Stimulated activated effector memory CD8-positive, alpha-beta T cell treated with anti-CD3 and anti-CD28 coated beads, Interleukin-12 subunit alpha, Interleukin-12 subunit beta, amount 100 ng/mL, for 72 hours (primary cell): Measurements from ENCODE around the gene EIF4A2.

Source experiments
- ATAC-seq: fragments of 150-1000 bp; cut with Tn5 transposase; 2 replicates; pipeline ENCODE4 v1.10.0; 2021
- DNase-seq, 2 donors: peaks; one replicate each; pipeline ENCODE4 v3.0.0; 2021 to 2022; ENCODE audit warnings: low spot score in 2 of 2
- H3K27ac Mint-ChIP-seq: one replicate; pipeline ENCODE4 v1.8.0; 2022; ENCODE audit warnings: mild to moderate bottlenecking, mixed read lengths
- H3K36me3 Mint-ChIP-seq: one replicate; pipeline ENCODE4 v1.8.0; 2022; ENCODE audit warnings: mild to moderate bottlenecking, mixed read lengths
- H3K4me1 Mint-ChIP-seq: one replicate; pipeline ENCODE4 v1.8.0; 2022; ENCODE audit warnings: mixed read lengths
- H3K4me3 Mint-ChIP-seq: one replicate; pipeline ENCODE4 v1.8.0; 2022; ENCODE audit warnings: mild to moderate bottlenecking, mixed read lengths
- H3K9me3 Mint-ChIP-seq: one replicate; pipeline ENCODE4 v1.8.0; 2022; ENCODE audit warnings: mixed read lengths

The EIF4A2 gene

DNA sequence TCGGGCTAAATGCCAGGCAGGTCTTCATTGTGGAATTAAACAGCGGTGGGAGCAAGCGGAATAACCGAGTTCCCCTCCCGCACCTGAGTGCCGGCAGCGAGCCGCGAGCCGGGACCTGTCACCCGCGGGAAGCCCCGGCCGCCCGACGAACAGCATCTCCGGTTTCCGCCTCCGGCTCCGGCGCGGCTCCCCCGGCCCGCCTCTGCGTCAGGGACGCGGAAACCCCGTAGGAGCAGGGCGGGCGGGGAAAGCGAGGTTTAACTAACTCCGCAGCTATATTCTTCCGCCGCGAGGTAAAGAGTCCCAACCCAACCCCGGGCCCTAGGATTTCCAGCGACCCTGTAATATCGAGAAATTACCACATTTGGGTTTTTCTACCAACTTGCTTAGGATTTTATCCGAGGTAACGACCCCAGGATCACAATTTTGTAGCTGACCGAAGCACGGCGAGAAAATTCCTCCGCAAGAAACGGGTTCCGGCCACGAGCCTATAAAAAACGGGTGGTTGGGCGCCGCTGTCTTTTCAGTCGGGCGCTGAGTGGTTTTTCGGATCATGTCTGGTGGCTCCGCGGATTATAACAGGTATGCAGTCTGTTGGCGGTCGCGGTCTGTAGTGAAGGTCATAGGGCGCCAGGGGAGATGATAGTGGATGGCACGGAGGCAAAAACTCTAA is at the start of gene EIF4A2:
EIF4A2 (plus strand) TSS at position 520 of the 673 bp plus-strand sequence; CDS start at position 554, 34 bp downstream.
- peak within 1 kb of the TSS; percentile 100 for H3K27ac Mint-ChIP-seq
- peak within 1 kb of the TSS; percentile 96 for H3K4me3 Mint-ChIP-seq
- peak; percentile 87 to 98 for DNase-seq
- H3K9me3 Mint-ChIP-seq, result no peaks in the 10 kb centered on the region
- H3K36me3 Mint-ChIP-seq, result peaks cover 61% of the 10 kb centered on the region
- ATAC-seq, result peak; percentile 78
- peaks cover 43% of the 10 kb centered on the region for H3K4me1 Mint-ChIP-seq

DNA sequence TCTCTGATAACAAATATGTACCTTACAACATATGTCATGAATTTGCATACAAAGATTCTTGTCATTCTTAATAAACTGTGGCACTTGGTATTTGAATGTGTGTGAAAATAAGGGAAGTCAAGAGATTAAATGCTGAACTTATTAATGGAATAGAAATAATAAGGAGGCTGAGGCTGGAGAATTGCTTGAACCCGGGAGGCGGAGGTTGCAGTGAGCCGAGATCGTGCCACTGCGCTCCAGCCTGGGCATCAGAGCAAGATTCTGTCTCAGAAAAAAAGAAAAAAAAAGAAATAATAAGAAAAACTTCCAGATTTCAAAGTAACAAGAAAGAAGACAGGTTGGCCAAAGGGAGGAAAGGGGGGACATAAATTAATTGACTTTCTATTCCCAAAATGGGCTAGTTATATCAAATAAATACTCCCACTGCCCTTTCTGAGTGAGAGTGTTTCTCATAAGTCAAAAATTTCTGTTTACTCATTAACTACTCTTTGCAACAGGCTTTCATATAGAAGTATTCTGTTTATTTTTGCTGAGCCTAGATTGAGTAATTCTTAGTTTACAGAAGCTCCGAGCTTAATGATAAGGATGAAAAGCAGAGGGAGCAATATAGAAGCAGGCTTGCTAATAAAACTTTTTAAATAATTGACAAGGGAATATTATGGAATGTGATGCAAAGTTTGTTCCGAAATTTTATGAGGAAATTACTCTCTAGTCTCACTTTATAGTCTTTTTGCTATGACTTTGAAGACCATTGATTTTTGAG is 40.6 kb upstream of the EIF4A2 start:
- H3K27ac Mint-ChIP-seq, result no peak overlapping the region
- no peaks in the 10 kb centered on the region for H3K4me1 Mint-ChIP-seq
- H3K4me3 Mint-ChIP-seq, result no peak overlapping the region
- no peaks in the 10 kb centered on the region for H3K36me3 Mint-ChIP-seq
- DNase-seq, result no peak
- no peak for ATAC-seq
- no peaks in the 10 kb centered on the region for H3K9me3 Mint-ChIP-seq

DNA sequence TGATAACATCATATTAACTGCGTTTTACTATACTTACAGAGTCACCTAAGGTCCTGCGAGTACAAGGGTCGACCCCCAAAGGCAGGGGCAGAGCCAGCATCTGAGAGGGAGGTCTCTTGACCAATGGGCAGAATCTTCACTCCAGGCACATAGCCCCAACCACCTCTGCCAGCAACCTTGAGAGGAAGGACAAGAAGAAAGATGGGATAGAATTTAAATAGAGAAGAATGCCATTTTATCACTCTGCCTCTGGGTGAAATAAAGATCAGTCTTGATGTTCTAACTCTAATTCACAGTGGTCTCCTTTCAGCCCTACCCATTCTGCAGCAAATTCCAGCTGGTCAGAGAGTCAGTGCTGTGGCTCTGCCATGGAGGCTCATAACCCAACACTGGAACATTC is 39.7 kb upstream of the EIF4A2 start:
- Mint-ChIP-seq H3K9me3 (no peaks in the 10 kb centered on the region), H3K27ac (no peak overlapping the region), H3K4me3 (no peak overlapping the region), H3K36me3 (no peaks in the 10 kb centered on the region), H3K4me1 (no peaks in the 10 kb centered on the region)
- ATAC-seq, result no peak
- DNase-seq, result no peak

DNA sequence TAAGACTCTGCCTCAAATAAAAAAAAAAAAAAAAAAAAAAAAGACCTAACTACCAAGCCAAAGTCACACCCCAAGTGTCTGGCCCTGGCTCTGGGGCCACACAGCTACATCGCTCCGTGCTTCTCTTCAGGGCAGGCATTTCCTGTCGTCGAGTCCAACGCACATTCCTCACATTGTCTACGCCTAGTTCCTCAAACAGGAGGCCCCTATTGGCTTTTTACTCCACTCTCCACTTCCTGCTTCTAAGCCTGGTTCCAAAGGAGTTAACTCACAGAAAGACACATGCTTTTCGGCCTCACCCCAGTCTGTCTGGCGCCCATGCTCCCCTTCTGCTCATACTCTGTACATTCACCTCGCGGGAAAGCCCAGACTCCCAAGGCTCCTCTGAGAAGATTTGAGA is 37.4 kb upstream of the EIF4A2 start:
- Mint-ChIP-seq H3K36me3 (no peaks in the 10 kb centered on the region), H3K9me3 (no peaks in the 10 kb centered on the region), H3K4me1 (no peaks in the 10 kb centered on the region), H3K27ac (no peak overlapping the region), H3K4me3 (no peak overlapping the region)
- DNase-seq (no peak), ATAC-seq (no peak)

DNA sequence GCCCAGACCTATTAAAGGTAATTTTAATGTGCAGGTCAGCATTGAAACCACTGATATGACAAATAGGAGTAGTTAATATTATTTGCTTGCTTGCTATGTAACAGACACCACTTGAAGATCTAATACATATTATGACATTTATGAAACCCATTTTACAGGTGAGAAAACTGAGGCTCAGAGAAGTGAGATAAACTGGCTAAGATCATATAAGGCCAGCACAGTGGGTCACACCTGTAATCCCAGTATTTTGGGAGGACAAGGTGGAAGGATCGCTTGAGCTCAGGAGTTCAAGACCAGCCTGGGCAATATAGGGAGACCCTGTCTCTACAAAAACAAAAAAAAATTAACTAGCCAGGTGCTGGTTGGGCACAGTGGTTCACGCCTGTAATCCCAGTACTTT is 33.1 kb upstream of the EIF4A2 start:
- no peak overlapping the region for H3K27ac Mint-ChIP-seq
- no peak overlapping the region for H3K4me3 Mint-ChIP-seq
- no peaks in the 10 kb centered on the region for H3K9me3 Mint-ChIP-seq
- no peaks in the 10 kb centered on the region for H3K36me3 Mint-ChIP-seq
- H3K4me1 Mint-ChIP-seq, result peaks cover 13% of the 10 kb centered on the region
- ATAC-seq (no peak), DNase-seq (no peak)

DNA sequence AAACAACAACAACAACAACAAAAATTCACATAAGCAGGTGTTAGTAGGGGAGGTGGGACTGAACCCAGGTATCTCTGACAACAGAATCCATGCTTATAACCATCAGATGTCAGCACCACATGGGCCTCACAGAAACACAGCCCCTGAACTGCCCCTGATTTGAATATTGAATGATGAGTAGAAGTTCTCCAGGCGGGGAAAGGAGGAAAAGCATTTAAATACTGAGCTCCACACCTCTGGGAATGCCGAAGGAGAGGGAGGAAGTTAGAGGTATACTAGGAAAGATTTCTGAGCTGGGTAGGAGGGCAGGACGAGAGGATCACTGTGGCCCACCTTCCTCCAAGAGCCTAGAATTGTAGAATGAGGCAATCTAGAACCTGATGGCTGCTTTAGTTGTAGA is 31.9 kb upstream of the EIF4A2 start:
- Mint-ChIP-seq H3K4me3 (no peak overlapping the region), H3K36me3 (no peaks in the 10 kb centered on the region), H3K9me3 (no peaks in the 10 kb centered on the region), H3K4me1 (peaks cover 13% of the 10 kb centered on the region), H3K27ac (no peak overlapping the region)
- ATAC-seq (no peak), DNase-seq (no peak)

DNA sequence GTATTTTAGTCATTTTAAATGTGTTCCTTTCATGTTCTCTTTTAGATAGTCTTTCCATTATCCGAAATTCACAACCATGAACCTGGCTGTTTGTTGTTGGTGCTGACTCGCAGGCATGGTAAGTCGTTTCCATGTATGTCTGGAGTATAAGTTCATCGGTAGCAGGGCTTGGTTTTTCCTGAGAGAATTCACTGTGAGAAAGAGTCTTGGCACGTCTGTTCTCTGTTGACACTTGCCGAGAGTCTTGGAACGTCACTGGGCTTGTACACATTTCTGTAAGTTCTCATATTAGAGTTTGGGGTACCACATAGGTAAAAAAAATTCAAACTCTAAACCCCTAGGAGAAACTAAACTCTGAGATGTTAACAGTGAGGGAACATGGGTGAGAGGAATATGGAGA is 29.4 kb upstream of the EIF4A2 start:
- Mint-ChIP-seq H3K9me3 (no peaks in the 10 kb centered on the region), H3K27ac (no peak overlapping the region), H3K4me3 (peak overlapping the region; percentile 60), H3K36me3 (no peaks in the 10 kb centered on the region), H3K4me1 (peaks cover 13% of the 10 kb centered on the region)
- ATAC-seq, result no peak
- no peak for DNase-seq

DNA sequence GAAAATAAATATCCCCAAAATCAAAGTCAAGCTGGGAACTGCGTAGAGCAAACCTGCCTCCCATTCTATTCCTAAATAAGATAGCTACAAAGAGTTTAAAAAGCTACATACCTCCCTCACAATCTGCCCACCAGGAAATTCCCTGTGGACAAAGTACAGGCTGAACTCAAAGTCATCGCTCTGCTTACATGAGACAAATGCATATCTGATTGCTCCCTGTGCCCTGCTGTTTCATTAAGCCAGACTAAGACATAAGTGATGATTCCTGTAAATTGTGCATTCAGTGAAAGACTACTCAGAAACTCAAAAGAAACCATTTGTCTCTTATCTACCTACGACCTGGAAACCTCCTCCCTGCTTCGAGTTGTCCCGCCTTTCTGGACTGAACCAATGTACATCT is 28.5 kb upstream of the EIF4A2 start:
- Mint-ChIP-seq H3K27ac (no peak overlapping the region), H3K4me3 (no peak overlapping the region), H3K9me3 (no peaks in the 10 kb centered on the region), H3K36me3 (no peaks in the 10 kb centered on the region), H3K4me1 (peaks cover 13% of the 10 kb centered on the region)
- ATAC-seq (no peak), DNase-seq (no peak)

DNA sequence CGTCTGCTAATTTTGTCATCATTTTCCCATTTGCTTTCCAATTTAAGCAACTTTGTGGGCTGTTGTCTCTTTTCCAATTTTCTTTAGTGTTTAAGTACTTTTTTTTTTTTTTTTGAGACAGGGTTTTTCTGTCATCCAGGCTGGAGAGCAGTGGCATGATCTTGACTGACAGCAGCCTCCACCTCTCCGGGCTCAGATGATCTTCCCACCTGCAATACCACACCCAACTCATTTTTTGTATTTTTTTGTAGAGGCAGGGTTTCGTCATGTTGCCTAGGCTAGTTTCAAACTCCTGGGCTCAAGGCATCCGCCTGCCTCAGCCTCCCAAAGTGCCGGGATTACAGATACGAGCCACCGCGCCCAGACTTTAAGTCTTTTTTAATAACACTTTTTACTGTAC is 26.2 kb upstream of the EIF4A2 start:
- Mint-ChIP-seq H3K4me1 (peaks cover 13% of the 10 kb centered on the region), H3K36me3 (no peaks in the 10 kb centered on the region), H3K4me3 (no peak overlapping the region), H3K27ac (no peak overlapping the region), H3K9me3 (no peaks in the 10 kb centered on the region)
- ATAC-seq (no peak), DNase-seq (no peak)

DNA sequence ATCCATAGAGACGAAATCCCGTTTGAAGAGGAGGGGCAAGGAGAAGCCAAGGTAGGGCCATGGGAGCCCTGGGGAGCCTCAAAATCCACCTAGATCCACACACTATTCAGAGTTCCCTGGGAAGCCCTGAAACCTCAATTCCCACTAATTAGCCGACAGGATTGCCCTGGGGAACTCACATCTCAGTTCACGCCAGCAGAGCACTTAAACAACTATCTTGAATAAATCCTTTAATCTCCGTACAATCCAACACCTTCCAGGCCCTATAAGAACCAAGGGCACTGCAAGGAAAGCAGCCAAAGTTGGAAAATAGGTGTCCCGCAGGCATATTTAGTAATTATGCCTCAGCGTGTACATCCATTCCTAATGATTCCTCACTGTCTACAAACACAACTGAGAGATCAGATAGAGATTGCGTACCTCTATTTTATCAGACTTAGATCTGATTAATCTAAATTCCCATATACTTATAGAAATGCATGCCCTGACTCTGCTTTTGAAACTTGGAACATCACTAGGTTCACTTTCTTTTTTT is 25.6 kb upstream of the EIF4A2 start:
- H3K36me3 Mint-ChIP-seq, result no peaks in the 10 kb centered on the region
- H3K4me3 Mint-ChIP-seq, result no peak overlapping the region
- no peaks in the 10 kb centered on the region for H3K9me3 Mint-ChIP-seq
- peaks cover 13% of the 10 kb centered on the region for H3K4me1 Mint-ChIP-seq
- DNase-seq (no peak), ATAC-seq (no peak)
- no peak overlapping the region for H3K27ac Mint-ChIP-seq

DNA sequence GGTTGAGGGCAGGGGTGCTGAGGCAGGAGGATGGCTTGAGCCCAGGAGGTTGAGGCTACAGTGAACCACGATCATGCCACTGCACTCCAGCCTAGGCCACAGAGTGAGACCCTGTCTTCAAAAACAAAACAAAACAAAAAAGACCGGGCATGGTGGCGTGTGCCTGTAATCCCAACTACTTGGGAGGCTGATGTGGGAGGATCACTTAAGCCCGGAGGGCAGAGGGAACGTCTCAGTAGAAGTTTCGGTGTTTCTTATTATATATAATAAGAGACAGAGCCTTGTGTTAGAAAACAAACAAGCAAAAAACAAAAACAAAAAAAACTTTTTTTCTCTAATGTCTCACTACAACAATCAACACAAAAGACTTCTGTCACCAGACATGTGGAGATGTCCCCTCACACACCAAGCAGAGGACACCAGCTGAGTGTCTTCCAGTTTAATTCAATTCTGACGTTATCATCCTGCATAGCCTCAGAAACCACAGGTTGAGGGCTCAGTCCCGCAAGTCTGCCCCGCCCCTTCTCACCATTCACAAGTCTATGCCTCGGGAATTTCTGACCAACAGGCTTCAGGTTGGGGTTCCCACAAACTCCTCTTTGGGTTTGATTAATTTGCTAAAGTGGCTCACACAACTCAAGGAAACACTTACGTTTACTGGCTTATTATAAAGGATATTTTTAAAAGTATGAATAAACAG is 24.0 kb upstream of the EIF4A2 start:
- Mint-ChIP-seq H3K27ac (no peak overlapping the region), H3K4me1 (no peaks in the 10 kb centered on the region), H3K4me3 (no peak overlapping the region), H3K36me3 (no peaks in the 10 kb centered on the region), H3K9me3 (no peaks in the 10 kb centered on the region)
- no peak for DNase-seq
- ATAC-seq, result no peak

DNA sequence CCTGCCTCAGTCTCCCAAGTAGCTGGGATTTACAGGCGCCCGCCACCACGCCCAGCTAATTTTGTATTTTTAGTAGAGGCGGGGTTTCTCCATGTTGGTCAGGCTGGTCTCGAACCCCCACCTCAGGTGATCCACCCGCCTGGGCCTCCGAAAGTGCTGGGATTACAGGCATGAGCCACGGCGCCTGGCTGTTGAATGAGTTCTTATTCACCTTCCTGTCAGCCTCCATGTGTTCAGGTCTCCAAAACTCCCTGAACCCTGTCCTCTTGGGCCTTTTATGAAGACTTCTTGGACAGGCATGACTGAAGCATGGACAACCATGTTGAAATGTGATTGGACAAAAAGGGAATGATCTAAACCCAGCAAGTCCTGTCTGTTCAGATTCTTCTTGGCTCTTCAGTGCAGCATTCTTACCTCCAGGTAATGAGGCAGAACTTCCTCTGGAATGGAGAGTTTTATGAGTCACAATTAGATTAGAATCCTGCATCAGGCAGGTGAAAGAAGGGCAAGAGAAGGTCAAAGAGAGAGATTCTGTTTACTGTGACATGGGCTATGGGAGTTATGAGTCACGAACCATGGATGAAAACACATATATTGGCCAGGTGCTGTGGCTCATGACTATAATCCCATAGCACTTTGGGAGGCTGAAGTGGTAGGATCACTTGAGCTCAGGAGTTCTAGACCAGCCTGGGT is 23.1 kb upstream of the EIF4A2 start:
- H3K36me3 Mint-ChIP-seq, result no peaks in the 10 kb centered on the region
- no peak overlapping the region for H3K27ac Mint-ChIP-seq
- DNase-seq (no peak), ATAC-seq (peak; percentile 69)
- H3K4me3 Mint-ChIP-seq, result no peak overlapping the region
- no peaks in the 10 kb centered on the region for H3K9me3 Mint-ChIP-seq
- no peaks in the 10 kb centered on the region for H3K4me1 Mint-ChIP-seq

DNA sequence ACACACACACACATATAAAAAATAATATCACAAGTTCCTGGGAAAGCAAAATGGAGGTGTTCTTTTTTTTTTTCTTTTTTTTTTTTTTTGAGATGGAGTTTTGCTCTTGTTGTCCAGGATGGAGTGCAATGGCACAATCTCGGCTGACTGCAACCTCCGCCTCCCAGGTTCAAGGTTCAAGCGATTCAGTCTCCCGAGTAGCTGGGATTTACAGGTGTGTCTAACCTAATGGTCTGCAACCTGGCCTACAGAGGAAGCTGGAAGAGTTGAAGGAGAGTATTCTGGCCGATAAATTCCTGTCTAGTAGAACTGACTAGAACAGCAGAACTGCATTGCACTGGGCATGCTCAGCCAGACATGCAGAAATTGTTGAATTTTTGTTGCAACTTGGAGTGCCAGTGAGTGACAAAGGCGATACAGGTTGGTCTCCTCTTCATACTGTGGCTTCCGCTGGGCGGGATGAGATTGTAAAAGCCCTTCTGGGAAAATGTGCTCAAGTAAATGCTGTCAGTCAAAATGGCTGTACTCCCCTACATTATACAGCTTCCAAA is 22.4 kb upstream of the EIF4A2 start:
- Mint-ChIP-seq H3K27ac (no peak overlapping the region), H3K4me1 (no peaks in the 10 kb centered on the region), H3K9me3 (no peaks in the 10 kb centered on the region), H3K4me3 (no peak overlapping the region), H3K36me3 (no peaks in the 10 kb centered on the region)
- ATAC-seq (no peak), DNase-seq (no peak)

DNA sequence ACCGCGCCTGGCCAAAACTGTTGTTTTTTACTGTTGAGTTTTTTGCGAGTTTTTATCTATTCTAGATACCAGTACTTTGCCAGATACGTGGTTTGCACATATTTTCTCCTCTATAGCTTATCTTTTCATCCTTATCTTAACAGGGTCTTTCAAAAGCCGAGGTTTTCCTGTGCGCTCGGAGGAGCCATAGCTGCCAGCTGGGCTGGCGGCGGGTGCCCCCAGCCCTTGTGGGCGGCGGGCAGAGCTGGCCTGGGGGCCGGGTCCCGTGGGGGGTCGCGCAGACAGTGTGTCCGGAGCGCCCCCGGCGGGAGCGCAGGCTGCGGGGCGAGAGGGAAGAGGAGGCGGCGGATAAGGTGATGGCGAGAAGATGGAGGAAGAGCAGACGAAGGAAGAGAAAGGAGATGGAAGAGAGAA is 11.1 kb upstream of the EIF4A2 start:
- H3K36me3 Mint-ChIP-seq, result peaks cover 6% of the 10 kb centered on the region
- ATAC-seq (peak; percentile 53), DNase-seq (peak in 1 of 2 donors; percentile 19)
- peak overlapping the region; percentile 89 for H3K27ac Mint-ChIP-seq
- no peaks in the 10 kb centered on the region for H3K9me3 Mint-ChIP-seq
- peaks cover 17% of the 10 kb centered on the region for H3K4me1 Mint-ChIP-seq
- peak overlapping the region; percentile 85 for H3K4me3 Mint-ChIP-seq
